Central memory CD4-positive, alpha-beta T cell (primary cell): ENCODE measurements around the gene TALDO1.

ENCODE experiments used
- DNase-seq: peaks from one replicate; pipeline ENCODE4 v3.0.0; 2022
- total RNA-seq, 3 experiments: gene quantifications; one replicate each; lab custom pipeline; 2026; lab: John Stamatoyannopoulos, UW

Gene TALDO1
- 24.3 to 245 (median 93.5) reads per million in 3 experiments for total RNA-seq

- DNase-seq: peak; percentile 68
Observed at GRCh38 chr11:747158-748006, at the start of gene TALDO1. TSS of gene TALDO1 (plus strand) at chr11:747464. CDS start at chr11:747482, 18 bp downstream.

GRCh38 chr11:697811-698311 lies 49.4 kb upstream of the TALDO1 start:
- no peak for DNase-seq

GRCh38 chr11:698493-699115 lies 48.7 kb upstream of the TALDO1 start:
- no peak for DNase-seq

DNA sequence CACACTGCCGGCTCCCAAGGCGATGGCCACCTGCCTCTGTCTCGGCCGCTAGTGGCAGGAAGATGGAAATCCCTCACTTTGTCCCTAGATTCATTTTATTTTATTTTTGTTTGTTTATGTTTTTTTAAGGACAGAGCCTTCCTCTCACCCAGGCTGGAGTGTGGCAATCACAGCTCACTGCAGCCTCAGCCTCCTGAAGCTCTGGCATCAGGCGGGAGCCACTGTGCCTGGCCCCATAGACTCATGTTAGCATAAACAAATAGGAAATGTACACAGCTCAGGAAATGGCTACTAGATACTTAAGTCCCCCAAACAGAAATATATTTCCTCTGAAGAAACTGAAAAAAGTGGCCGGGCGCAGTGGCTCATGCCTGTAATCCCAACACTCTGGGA lies 48.2 kb upstream of the TALDO1 start:
- no peak for DNase-seq

DNA sequence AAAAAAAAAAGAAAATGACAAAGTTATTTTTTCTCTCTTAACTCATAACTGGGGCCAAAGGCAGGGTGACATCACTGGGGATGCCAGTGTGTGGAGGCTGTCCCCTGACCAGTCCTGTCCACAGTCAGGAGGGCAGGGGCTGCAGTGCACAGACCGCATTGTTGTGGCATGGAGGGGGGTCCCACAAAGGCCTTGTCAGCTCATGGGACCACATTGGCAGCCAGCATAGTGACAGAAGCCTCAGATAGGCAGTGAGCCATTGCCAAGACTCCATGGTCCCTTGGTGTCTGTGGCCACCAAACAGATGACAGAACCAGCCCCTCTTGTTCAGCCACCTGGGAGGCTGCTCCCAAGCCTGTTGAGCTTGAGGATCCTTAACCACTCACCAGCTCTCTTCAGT lies 47.5 kb upstream of the TALDO1 start:
- no peak for DNase-seq

- no peak for DNase-seq
Observed at GRCh38 chr11:701741-702461, 45.4 kb upstream of the TALDO1 start.

GRCh38 chr11:702462-703461 lies 44.5 kb upstream of the TALDO1 start:
- no peak for DNase-seq

DNA sequence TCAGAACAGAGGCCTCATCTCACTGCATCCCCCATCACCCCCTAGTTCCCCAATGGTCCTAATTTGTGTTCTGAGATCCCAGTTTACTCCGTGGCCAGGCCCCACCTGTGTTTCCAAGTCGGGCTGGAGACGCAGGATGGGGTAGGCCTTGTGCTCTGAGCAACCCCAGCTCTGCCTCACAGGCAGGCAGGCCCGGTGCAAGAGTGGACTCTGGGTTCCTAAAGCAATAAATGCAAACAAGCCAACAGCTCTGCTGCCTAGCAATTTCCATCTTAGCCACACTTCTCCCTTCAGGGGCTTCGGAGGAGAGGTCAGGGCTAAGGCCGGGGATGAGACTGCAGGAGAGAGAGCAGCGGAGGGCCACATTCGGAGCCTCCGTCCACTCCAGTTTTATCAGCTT lies 43.8 kb upstream of the TALDO1 start:
- no peak for DNase-seq

DNA sequence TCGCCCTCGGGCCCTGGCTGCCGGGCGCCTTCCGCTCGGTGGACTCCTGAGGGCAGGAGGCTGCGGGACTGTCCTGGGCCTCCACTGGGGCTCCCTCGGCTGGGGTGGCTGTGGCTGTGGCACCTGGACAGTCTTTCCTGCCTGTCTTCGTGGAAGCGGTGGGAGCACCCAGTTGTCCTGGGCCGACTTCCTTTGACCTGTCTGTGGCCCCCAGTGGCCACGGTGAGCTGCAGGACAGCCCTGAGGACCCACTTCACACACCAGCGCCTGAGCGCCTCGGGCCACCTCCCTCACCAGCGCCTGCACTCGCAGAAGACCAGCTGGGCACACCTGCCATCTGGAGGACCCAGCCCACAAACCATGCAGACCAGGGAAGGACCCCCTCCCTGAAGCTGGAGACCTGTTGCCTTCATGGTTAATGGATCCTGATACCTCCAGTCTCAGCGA lies 43.0 kb upstream of the TALDO1 start:
- DNase-seq: no peak

- DNase-seq: no peak
Observed at GRCh38 chr11:704781-705645, 42.3 kb upstream of the TALDO1 start.

DNA sequence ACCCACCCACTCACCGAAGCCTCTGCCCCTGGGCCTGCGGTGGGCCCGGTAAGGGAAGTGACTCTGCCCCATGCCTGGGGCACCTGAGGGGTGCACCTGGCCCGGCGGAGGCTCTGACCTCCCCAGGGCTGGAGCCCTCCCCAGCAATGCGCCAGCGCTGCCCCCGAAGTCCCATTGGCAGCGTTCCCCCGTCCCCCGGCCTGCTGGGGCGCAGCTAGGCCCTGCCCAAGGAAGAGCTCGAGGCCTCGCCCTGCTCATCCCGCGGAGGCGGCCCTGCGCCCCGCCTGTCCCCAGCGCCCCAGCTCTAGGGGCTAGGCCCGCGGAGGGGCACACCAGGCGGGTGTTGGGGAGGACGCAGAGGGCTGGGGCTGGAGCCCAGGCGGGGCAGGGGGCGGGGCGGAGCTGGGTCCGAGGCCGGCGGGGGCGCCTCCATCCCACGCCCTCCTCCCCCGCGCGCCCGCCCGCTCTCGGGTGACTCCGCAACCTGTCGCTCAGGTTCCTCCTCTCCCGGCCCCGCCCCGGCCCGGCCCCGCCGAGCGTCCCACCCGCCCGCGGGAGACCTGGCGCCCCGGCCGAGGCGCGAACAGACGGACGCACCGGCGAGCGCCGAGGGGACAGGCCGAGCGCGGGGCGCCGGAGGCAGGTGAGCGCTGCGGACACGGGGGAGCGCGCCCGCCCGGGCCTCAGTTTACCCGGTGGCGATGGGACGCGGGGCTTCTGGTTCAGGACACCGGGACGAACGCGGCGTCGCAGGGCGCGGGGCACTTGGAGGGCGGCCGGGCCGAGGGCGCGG lies 41.4 kb upstream of the TALDO1 start, which contains the start of gene EPS8L2:
EPS8L2 (plus strand) TSS at position 586 of the 793 bp plus-strand sequence. CDS start 3,177 bp downstream, outside the sequence.
- no peak for DNase-seq

GRCh38 chr11:706439-706956 lies 40.8 kb upstream of the TALDO1 start:
- DNase-seq: no peak

DNA sequence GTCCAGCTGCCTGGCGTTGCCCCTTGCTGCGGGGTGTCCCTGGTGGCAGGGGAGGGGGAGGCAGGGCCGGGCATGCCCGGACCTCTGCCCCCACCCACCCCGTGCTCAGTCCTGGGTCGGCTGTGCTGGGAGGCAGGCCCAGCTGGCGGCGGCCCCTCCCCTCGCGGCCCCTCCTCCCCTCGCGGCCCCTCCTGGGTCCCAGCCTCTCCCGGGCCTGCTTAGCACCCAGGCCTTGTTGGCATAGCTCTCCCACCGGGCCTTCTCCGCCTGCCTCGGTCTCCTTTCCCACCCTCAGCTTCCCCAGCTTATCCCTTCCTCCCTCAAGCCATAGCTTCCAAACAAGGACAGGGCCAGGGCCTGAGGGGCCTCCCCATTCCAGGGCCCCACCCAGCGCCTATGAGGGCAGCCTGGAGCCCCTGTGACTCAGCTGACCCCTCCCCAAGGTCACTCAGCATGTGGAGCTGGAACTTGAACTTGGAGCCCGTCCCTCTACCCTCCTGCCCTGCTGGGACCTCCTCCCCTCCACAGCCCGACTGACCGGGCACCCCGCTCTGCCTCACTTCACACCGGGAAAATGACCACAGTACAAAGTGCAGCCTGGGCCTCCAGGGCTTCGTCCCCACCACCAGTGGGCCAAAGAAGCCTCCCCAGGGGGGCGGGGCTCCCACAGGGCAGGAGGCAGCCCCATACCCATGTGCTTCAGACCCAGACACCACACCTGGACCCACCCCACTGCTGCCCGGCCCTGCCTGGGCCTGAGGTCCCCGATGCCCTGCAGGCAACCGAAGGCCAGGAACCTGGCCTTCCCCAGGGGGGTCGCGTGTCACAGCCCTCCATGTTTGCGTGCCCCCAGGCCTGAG lies 40.1 kb upstream of the TALDO1 start:
- no peak for DNase-seq

GRCh38 chr11:707817-708420 lies 39.3 kb upstream of the TALDO1 start:
- no peak for DNase-seq

GRCh38 chr11:708511-708910 lies 38.8 kb upstream of the TALDO1 start:
- no peak for DNase-seq

- DNase-seq: no peak
Observed at GRCh38 chr11:709109-709997, 37.9 kb upstream of the TALDO1 start.

DNA sequence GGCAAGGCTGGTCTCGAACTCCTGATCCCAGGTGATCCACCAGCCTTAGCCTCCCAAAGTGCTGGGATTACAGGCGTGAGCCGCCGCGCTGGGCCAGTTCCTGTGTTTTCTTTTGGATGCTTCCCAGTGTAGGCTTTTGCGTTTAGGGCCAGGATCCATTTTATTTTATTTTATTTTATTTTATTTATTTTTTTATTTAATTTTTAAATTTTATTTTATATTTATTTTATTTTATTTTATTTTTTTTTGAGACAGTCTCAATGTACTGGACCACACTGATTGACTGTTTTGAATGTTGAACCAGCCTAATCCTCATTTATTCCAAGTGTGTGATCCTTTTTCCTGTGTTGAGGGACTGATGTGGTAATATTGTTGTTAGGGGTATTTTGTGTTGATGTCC lies 32.8 kb upstream of the TALDO1 start:
- no peak for DNase-seq
